ENCODE data around the gene FAM221A. TPM values are rescaled to one million over a fixed set of nuclear protein-coding genes. Genes with fewer than 3 reads are reported as not detected.

Gene FAM221A
- total RNA-seq, 1 donor from 2014 or later: 2.6 TPM

GRCh38 chr7:23709081-23709750, 29.2 kb downstream of the FAM221A start:
- Histone ChIP-seq H3K4me3 (ENCODE audit: low read depth, low read length) (no peak overlapping the region), H3K27me3 (ENCODE audit: control insufficient read depth, insufficient read depth, low read length) (no peaks in the 10 kb centered on the region), H3K36me3 (ENCODE audit: control insufficient read depth, insufficient read depth, low read length) (no peaks in the 10 kb centered on the region)
- DNase-seq (ENCODE audit: low read depth): no peak
- TF ChIP-seq CTCF (IDR thresholded peaks at IDR 0.05; ENCODE audit: insufficient read depth, low read length, severe bottlenecking): no peak
- FAIRE-seq: no peak

GRCh38 chr7:23710000-23710399, 30.0 kb downstream of the FAM221A start, which contains the start of gene STK31:
Gene STK31 (plus strand): TSS chr7:23710219. CDS start chr7:23710286, 67 bp downstream.
- TF ChIP-seq CTCF (IDR thresholded peaks at IDR 0.05; ENCODE audit: insufficient read depth, low read length, severe bottlenecking): no peak
- H3K4me3 ChIP-seq (ENCODE audit: low read depth, low read length): no peak within 1 kb of the TSS
- no peak for FAIRE-seq

GRCh38 chr7:23712368-23713284, 32.6 kb downstream of the FAM221A start:
- no peaks in the 10 kb centered on the region for H3K27me3 ChIP-seq (ENCODE audit: control insufficient read depth, insufficient read depth, low read length)
- H3K4me3 ChIP-seq (ENCODE audit: low read depth, low read length): no peak overlapping the region
- FAIRE-seq (no peak), DNase-seq (ENCODE audit: low read depth) (peak; percentile 73)
- peak; percentile 18 for TF ChIP-seq CTCF (IDR thresholded peaks at IDR 0.05; ENCODE audit: insufficient read depth, low read length, severe bottlenecking)
- no peaks in the 10 kb centered on the region for H3K36me3 ChIP-seq (ENCODE audit: control insufficient read depth, insufficient read depth, low read length)

More at GRCh38 chr7:23710000-23710399, 30.0 kb downstream of the FAM221A start, which contains the start of gene STK31:
- Histone ChIP-seq H3K27me3 (ENCODE audit: control insufficient read depth, insufficient read depth, low read length) (no peaks in the 10 kb centered on the region), H3K36me3 (ENCODE audit: control insufficient read depth, insufficient read depth, low read length) (no peaks in the 10 kb centered on the region)
- no peak for DNase-seq (ENCODE audit: low read depth)

GRCh38 chr7:23713285-23714149, 33.5 kb downstream of the FAM221A start:
- no peak for FAIRE-seq
- TF ChIP-seq CTCF (IDR thresholded peaks at IDR 0.05; ENCODE audit: insufficient read depth, low read length, severe bottlenecking): no peak
- no peaks in the 10 kb centered on the region for H3K27me3 ChIP-seq (ENCODE audit: control insufficient read depth, insufficient read depth, low read length)
- no peak overlapping the region for H3K4me3 ChIP-seq (ENCODE audit: low read depth, low read length)
- peak; percentile 87 for DNase-seq (ENCODE audit: low read depth)
- H3K36me3 ChIP-seq (ENCODE audit: control insufficient read depth, insufficient read depth, low read length): no peaks in the 10 kb centered on the region

GRCh38 chr7:23714150-23714464, 34.1 kb downstream of the FAM221A start:
- TF ChIP-seq CTCF (IDR thresholded peaks at IDR 0.05; ENCODE audit: insufficient read depth, low read length, severe bottlenecking): no peak
- H3K4me3 ChIP-seq (ENCODE audit: low read depth, low read length): no peak overlapping the region
- no peaks in the 10 kb centered on the region for H3K36me3 ChIP-seq (ENCODE audit: control insufficient read depth, insufficient read depth, low read length)
- DNase-seq (ENCODE audit: low read depth) (no peak), FAIRE-seq (no peak)
- H3K27me3 ChIP-seq (ENCODE audit: control insufficient read depth, insufficient read depth, low read length): no peaks in the 10 kb centered on the region
